Prostate gland (tissue), 2 donors: ENCODE measurements around the gene AFF2. TPM values are rescaled to one million over a fixed set of nuclear protein-coding genes. Genes with fewer than 3 reads are reported as not detected.

Experiments used
- DNase-seq: peaks from one replicate; pipeline ENCODE4 v3.0.0-alpha.2; 2019; ENCODE audit warnings: low spot score
- H3K27ac ChIP-seq, 2 donors: fragments of 200-600 bp; sonication (generic); 2 replicates each; pipeline ENCODE4 v1.5.1; 2017 to 2019
- H3K27me3 ChIP-seq: fragments of 200-600 bp; sonication (generic); replicated peaks from 2 replicates; pipeline ENCODE4 v1.5.1; 2019; ENCODE audit not compliant: insufficient read depth
- H3K36me3 ChIP-seq, 2 donors: fragments of 200-600 bp; sonication (generic); 1 replicate in 1 of 2; 2 replicates in 1 of 2; pipeline versions ENCODE4 v1.5.1 to v1.8.1; 2017 to 2019
- H3K4me1 ChIP-seq: fragments of 200-600 bp; sonication (generic); replicated peaks from 2 replicates; pipeline ENCODE4 v1.5.1; 2019
- H3K4me3 ChIP-seq, 2 donors: fragments of 200-600 bp; sonication (generic); 2 replicates each; pipeline ENCODE4 v1.5.1; 2017 to 2019
- H3K9me3 ChIP-seq: fragments of 200-600 bp; sonication (generic); 2 replicates; pipeline ENCODE4 v1.5.1; 2017
- POLR2A ChIP-seq: fragments of 450-650 bp; IDR thresholded peaks from one replicate; pipeline ENCODE4 v1.6.1; 2016; ENCODE audit warnings: antibody characterized with exemption, mild to moderate bottlenecking
- POLR2AphosphoS5 ChIP-seq: sonication (generic); formaldehyde crosslinking; IDR thresholded peaks from one replicate; pipeline ENCODE4 v1.6.1; 2017; ENCODE audit warnings: antibody characterized with exemption
- WGBS: methylation state at CpG from one replicate; pipeline ENCODE4 v1.1.5; 2018; 5-methylcytosine and 5-hydroxymethylcytosine counted together
- intact Hi-C: fragments of 100-400 bp; cut with DNase I; formaldehyde crosslinking; loops from one replicate; pipeline ENCODE4 v1.14.2; 2022
- total RNA-seq, 2 donors: library from RNA; depleted of rRNA; stranded (reverse); fragments of >200 nt; gene quantifications; one replicate each; pipeline ENCODE4 v1.1.0, GENCODE V29; 2016
- TF ChIP-seq, protein P1 (sequence below), 4 experiments: fragments of 200-600 bp in 2 of 4; fragments of 450-650 bp in 2 of 4; sonication (generic) in 2 of 4; IDR thresholded peaks; 1 replicate in 3 of 4; 2 replicates in 1 of 4; pipeline ENCODE4 v1.5.1; 2016 to 2019; ENCODE audit warnings: antibody characterized with exemption in 4 of 4, mild to moderate bottlenecking in 2 of 4, moderate library complexity in 2 of 4

AFF2 gene
- total RNA-seq, 2 donors from 2014 or later: 0.27 to 22.2 TPM

GRCh38 chrX:148713981-148714380 is 213.6 kb downstream of the AFF2 start:
- H3K9me3 ChIP-seq: no peaks in the 10 kb centered on the region
- H3K4me1 ChIP-seq: no peaks in the 10 kb centered on the region
- DNase-seq: no peak
- no peak for TF ChIP-seq POLR2A
- TF ChIP-seq POLR2AphosphoS5: no peak
- TF ChIP-seq, protein P1, sequence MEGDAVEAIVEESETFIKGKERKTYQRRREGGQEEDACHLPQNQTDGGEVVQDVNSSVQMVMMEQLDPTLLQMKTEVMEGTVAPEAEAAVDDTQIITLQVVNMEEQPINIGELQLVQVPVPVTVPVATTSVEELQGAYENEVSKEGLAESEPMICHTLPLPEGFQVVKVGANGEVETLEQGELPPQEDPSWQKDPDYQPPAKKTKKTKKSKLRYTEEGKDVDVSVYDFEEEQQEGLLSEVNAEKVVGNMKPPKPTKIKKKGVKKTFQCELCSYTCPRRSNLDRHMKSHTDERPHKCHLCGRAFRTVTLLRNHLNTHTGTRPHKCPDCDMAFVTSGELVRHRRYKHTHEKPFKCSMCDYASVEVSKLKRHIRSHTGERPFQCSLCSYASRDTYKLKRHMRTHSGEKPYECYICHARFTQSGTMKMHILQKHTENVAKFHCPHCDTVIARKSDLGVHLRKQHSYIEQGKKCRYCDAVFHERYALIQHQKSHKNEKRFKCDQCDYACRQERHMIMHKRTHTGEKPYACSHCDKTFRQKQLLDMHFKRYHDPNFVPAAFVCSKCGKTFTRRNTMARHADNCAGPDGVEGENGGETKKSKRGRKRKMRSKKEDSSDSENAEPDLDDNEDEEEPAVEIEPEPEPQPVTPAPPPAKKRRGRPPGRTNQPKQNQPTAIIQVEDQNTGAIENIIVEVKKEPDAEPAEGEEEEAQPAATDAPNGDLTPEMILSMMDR (IDR thresholded peaks at IDR 0.05): no peak
- H3K4me3 ChIP-seq: no peak overlapping the region
- H3K36me3 ChIP-seq: no peaks in the 10 kb centered on the region
- no peaks in the 10 kb centered on the region for H3K27me3 ChIP-seq
- no peak overlapping the region for H3K27ac ChIP-seq
- intact Hi-C loops: no loop called here

DNA sequence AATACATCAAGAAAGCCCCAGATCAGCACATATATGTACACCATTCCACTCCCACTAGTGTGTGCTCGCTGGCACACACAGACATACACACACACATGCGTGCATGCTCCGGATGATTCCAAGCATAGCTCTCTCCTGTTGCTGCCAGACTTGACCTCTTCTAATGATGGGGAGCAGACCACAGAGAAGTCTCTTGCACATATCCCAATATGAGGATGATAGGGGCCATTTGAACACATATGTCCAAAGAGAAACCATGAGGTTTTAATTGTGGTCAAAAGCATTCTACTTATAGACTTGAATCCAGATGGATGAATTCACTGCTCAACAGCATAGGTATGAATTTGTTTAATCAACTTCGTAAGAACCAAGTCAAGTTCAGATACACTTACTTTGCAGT is 214.9 kb downstream of the AFF2 start:
- 100% methylated on average over 1 of the region's 4 CpGs for WGBS
- intact Hi-C loops: no loop called here
- Histone ChIP-seq H3K9me3 (no peaks in the 10 kb centered on the region), H3K27ac (no peak overlapping the region), H3K4me1 (no peaks in the 10 kb centered on the region), H3K36me3 (no peaks in the 10 kb centered on the region), H3K27me3 (no peaks in the 10 kb centered on the region), H3K4me3 (no peak overlapping the region)
- TF ChIP-seq POLR2AphosphoS5: no peak
- no peak for DNase-seq

GRCh38 chrX:148722966-148723365 is 222.5 kb downstream of the AFF2 start:
- no peak for TF ChIP-seq POLR2AphosphoS5
- TF ChIP-seq POLR2A: no peak
- TF ChIP-seq, protein P1 (IDR thresholded peaks at IDR 0.05): no peak
- intact Hi-C loops: no loop called here
- no peak for DNase-seq
- no peaks in the 10 kb centered on the region for H3K4me1 ChIP-seq
- no peaks in the 10 kb centered on the region for H3K9me3 ChIP-seq
- H3K27ac ChIP-seq: no peak overlapping the region
- 82% methylated on average over 3 of the region's 3 CpGs for WGBS
- H3K27me3 ChIP-seq: no peaks in the 10 kb centered on the region
- H3K36me3 ChIP-seq: no peaks in the 10 kb centered on the region
- H3K4me3 ChIP-seq: no peak overlapping the region

DNA sequence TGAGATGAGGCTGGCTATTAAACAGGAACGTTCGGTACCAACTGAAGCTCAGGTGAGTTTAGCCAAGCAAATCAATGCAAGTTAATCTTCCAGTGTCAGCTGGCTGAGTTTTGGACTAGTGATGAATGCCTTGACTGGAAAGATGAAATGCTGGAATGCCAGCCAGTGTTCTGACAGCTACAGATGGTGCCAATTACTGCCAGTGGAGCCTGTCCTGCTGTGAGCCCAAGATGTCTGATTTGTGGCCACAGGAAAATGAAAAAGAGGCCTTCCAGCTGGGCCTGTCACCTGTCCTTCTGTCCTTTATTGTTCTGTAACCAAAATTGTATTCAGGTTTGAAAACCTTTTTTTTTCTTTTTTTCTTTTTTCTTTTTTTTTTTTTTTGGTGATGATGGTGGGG is 223.1 kb downstream of the AFF2 start:
- Histone ChIP-seq H3K9me3 (no peaks in the 10 kb centered on the region), H3K27me3 (no peaks in the 10 kb centered on the region), H3K4me3 (no peak overlapping the region), H3K4me1 (no peaks in the 10 kb centered on the region), H3K36me3 (no peaks in the 10 kb centered on the region), H3K27ac (no peak overlapping the region)
- intact Hi-C loops: no loop called here
- no peak for TF ChIP-seq POLR2A
- TF ChIP-seq, protein P1 (IDR thresholded peaks at IDR 0.05): no peak
- no peak for TF ChIP-seq POLR2AphosphoS5
- WGBS: 38% methylated on average over 2 of the region's 2 CpGs
- no peak for DNase-seq

GRCh38 chrX:148728901-148729300 is 228.5 kb downstream of the AFF2 start:
- no peaks in the 10 kb centered on the region for H3K36me3 ChIP-seq

More at GRCh38 chrX:148728901-148729300, 228.5 kb downstream of the AFF2 start:
- TF ChIP-seq POLR2AphosphoS5 (no peak), POLR2A (no peak)
- TF ChIP-seq, protein P1 (IDR thresholded peaks at IDR 0.05): no peak
- Histone ChIP-seq H3K27me3 (no peaks in the 10 kb centered on the region), H3K4me1 (no peaks in the 10 kb centered on the region), H3K27ac (no peak overlapping the region), H3K9me3 (no peaks in the 10 kb centered on the region), H3K4me3 (no peak overlapping the region)
- WGBS: 78% methylated on average over 5 of the region's 5 CpGs
- intact Hi-C loops: no loop called here
- no peak for DNase-seq
